Activated CD8-positive, alpha-beta memory T cell treated with anti-CD3 and anti-CD28 coated beads for 4 hours (primary cell): ENCODE measurements around the gene OTOF.
"Not testable (repeated sequence)": the region's sequence is repeated elsewhere in the genome, so short reads cannot be mapped to it uniquely, and the experiment has no call there.

Experiments
- DNase-seq, 2 donors: peaks; one replicate each; pipeline ENCODE4 v3.0.0-alpha.2; 2020; ENCODE audit warnings: low read depth in 2 of 2

Gene OTOF

DNA sequence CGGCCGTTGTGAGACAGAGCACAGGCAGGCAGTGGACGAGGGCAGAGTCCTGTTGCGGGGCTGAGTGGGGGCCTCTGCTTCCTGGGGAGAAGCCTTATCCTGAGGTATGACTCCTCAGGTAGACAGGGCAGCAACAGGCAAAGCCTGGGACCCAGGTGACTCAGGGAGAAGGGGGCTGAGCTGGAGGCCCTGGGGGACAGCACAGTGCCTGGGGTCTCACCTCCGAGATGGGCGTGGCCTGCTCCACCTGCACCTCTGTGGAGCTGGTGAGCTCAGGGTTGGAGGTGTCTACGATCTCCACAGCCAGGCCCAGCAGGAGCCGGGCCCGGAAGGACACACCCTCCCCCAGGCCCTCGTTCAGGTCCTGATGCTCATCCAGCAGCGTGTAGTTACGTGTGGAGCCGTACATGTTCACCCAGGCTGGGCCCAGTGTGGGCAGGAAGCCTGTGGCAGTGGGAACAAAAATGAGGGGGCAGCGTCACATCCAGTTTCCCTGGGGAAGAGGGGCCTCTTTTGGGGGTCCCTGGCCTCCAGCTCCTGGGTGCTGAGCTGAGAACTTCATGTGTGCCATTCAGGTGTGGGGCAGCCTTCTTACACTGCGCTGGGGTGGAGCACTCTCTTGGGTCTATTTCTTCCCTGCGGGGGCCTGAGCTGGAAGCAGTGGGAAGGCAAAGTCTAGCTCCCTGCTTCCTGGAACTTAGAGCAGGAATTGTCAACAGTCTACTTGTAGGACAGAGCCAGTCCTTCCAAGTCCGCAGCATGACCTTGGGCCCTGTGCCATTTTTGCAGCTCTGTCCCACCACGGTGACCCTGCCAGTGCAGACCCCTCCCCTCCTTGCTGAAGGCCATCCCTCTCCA lies 2.9 kb upstream of the OTOF start:
- DNase-seq = no peak

DNA sequence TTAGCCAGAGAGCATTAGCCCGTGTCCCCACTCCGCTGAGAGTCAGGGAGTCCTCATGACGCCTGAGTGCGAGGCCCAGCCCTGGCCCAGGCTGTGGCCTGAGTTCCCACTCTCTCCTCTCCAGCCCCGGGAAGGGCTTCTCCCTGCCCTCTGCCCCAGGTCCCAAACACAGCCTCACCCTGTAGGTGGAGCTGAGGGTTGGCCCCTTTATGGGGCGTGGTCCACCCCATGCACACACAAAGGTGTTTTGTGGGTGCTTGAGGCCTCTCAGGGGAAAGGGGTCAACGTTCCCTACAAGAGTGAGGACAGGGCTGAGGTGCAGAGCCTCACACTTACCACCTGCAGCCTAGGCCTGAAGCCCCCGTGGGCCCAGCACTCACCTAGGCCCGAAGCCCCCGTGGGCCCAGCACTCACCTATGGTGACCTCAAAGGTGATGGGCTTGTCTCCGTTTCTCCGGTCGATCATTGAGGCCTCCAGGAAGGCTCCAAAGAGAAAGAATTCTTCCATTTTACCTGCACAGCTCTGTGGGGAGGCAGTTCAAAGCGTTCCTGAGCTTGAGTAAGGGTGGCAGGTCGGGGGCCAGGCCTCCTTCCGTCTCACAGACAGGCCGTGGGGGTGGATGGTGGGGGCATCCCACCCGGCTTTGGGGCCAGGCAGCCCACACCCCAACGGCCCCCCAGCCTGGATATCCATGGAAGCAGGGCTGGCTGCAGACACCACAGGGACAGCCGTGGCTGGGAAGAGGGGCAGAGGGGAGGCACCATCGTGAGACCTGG lies 2.1 kb upstream of the OTOF start:
- DNase-seq = no peak

DNA sequence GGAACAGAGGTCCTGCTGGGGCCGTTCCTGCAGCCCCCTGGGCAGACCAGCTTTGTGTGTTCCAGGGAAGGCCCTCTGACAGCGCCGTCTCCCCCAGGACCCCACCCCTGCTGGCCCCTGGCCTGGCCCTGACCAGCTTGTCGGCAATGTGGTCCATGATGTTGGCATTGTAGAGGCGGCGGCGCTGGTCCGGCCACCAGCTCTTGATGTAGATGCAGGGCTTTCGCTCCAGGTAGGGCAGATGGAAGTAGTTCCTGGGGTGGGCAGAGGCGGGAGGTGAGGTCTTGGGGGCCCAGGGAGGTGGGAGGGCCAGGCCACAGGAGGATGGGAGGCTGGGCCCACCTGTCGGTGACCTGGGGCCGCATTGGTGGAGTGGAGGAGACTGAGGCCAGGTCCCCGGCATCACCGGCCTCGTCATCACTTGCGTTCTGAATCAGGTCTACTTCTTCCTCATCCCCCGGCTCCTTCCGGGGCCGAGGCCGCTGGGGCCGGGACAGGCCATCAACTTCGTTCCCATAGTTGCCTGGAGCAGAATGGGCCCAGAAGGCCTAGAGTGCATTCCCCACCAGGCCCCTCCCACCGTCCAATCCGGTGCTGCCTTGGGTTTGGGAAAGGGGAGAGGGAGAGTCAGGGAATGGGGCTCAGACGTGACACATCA lies 1.3 kb upstream of the OTOF start:
- no peak for DNase-seq

DNA sequence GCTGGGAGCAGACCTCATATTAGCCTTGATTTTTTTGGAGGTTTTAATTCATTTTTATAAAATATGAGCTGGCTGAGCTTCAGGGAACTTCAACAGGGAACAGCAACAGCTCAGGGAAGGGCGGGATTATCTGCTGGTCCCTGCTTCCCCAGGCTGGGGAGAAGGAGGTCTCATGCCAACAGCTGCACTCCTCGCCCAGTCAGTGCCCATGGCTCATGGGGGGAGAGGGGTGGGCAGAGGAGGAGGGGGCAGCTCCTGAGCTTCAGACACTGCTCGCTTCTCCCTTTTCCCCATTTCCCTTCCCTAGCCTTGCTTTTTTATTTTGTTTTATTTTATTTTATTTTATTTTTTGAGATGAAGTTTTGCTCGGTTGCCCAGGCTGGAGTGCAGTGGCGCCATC lies 442 bp upstream of the OTOF start:
- no peak for DNase-seq

DNA sequence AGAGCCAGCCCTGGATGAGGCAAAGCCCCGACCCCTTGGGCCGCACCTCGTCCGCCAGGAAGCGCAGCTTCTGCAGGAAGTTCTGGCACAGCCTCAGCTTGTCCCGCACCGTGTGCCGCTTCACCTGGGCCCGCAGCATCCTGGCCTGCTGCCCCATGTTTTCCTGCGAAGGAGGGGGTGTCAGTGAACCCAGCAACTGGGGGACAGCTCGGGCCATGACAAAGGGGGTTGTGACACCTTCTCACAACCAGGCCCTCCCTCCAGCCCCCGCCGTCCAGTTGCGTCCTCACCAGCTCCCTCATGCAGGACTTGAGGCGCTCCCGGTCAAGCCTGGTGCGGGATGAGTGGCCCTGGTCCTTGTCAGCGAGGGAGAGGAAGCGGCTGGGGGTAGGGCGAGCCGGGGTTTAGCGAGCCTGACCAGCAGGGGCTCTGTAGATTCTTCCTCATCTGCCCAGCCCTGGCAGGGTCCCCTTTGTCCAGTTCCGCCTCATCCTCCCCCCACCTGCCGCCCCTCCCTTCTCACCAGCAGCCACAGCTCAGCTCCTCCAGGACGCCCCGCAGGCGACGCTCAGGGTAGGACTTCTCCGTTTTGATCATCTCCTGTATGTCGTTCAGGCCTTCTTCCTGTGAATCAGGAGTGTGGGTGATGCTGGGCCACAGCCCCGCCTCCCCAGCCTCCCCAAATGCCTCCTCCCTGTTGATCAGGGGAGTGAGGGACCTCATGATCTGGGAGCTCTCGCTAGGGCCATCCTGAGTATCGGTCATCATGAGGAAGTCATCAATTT lies 606 bp downstream of the OTOF start:
- DNase-seq = no peak

DNA sequence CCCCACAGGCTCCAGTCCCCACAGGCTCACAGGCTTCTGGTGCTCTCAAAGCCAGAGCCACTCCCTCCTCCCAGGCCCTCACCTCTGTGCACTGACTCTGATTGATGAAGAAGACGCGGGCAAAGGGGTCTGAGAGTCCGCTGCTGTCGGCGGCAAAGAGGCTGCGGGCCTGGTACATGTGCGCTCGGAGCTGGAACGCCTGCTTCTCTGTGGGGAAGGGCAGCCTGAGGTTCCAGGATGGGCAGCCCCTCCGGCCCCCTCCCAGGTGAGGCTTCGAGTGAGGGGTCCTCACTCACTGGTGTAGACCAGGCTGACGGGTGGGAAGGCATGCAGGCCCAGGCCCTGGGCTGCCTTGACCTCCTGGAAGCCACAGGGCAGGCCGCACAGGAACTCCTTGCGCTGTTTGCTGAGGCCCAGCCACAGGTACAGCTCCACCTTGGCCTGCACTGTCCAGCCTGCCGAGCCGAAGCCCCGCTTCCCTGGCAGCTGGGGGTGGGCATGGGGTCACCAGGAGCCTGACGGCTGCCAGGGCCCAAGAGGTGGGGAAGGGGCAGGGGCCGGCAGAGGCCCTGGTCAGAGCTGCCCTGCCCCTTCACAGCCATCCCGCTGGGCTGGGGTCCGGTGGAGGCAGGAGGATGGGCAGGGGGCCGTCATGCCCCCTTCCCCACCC lies 2.0 kb downstream of the OTOF start:
- no peak for DNase-seq

DNA sequence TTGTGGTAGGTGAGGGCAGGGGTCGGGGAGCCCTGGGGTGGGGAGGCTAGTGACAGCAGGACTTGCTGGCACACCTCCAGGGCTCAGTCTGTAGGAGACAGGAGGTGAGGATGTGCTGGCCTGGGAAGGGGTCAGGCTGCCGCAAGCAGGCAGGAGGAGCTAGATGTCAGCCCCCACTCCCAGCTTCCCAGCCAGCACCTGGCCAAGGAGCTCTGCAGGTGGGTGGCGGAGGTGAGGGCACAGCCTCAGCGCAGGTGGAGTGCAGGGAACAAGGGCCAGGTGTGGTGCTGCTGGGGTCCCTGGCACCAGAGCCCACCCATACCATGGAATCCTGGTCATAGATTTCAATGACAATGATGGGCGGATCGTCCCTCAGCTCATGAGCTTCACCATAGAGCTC lies 2.9 kb downstream of the OTOF start:
- no peak for DNase-seq

DNA sequence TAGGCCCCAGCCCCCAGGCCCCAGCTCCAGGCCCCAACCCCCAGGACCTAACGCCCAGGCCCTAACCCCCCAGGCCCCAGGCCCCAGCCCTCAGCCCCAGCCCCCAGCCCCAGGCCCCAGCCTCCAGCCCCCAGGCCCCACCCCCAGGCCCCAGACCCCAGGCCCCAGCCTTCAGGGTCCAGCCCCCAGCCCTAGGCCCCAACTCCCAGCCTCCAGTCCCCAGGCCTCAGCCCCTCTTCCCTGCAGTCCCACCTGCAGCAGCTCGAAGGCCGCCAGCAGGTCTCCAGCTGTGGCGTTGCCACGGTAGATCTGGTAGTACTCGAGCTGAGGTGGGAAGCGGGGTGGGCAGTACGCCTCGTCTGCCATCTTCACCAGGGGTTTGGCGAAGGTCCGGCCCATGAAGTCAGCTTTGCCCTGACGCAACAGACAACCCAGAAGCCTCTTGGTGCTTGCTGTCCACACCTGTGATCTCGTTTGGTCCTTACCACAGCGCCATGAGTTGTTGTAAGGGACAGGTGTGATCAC lies 3.6 kb downstream of the OTOF start:
- DNase-seq = no peak

DNA sequence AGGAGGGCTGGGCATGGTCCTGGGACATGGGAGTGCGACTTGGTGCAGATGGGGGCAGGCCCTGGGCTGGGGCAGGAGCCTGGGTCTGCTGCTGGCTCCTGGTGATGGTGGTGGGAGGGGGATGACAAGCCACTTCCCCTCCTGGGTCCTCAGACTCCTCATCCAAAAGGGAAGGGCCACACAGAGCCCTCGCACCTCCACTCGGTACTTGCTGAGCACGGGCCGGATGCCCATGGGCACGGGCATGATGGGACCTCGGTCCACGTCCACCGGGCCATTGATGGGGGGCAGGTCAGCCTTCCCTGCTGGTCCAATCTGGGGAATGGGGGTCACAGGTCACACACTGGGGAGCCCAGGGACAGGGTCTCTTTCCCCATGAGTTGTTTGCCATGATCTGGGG lies 4.1 kb downstream of the OTOF start:
- no peak for DNase-seq

DNA sequence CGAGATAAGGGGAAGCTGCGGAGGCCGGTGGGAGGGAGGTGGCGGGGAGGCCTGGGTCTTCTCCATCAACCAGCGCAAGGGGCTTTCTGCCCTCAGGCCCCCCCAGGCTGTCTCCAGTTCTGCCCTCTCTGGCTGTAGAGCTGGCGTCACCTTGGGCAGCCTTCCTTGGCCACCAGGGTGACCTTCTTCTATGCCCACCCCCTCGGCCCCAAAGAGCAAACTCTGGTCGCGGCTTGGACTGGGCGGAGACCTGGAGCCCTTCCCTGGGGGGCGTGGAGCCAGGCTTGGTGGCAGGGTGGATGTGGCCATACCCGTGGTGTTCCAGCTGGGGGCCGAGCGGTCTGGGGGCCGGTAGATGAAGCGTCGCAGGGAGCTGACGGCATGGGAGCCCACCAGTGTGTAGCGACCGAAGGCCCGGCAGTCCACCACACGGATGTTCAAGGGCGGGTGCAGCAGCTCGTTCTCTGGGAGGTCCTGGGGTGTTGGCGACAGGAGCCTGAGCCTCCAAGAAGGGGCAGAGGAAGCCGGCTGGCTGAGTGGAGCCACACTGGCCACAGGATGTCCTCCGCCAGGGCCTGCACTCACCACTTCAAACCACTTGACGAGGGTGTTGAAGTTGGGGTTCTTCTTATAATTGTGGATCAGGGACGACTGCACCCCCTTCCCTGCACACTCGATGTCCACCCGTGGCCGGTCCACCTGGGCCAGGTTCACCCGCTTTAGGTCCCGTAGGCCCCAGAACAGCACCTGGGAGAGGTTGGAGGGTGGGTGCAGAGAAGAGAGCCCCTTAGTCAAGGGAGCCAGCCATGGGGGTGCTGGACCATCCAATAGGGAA lies 4.9 kb downstream of the OTOF start:
- DNase-seq = no peak

DNA sequence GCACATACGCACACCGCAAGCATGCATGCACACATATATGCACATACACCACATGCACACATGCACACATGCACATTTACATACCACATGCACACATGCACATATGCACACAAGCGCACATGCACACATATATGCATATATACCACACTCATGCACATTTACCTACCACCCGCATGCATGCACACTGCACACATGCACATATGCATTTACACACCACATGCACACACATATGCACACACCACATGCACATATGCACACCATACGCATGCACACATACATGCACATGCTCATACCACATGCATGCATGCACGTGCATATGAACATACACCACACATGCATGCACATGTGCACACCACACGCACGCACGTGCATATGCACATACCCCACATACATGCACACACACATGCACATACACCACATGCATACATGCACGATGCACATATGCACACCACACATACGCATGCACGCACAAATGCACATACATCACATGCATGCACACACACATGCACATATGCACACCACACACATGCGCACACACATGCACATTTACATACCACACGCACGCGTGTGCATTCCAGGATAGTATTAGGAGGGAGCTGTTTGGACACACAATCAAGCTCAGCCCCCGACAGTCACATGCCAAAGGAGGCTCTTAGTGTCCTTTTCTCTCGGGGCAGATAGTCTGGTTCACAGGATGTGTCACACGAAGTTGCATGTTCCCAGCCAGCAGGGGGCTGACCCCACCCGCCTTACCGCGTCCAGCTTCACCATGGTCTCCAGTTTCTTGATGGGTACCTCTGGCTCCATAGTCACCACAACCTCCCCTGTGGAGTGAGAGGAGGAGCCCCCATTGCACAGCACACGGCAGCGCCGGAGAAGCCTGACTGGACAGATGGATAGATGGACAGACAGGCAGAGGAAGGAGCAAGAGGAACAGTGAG lies 5.9 kb downstream of the OTOF start:
- DNase-seq = no peak

DNA sequence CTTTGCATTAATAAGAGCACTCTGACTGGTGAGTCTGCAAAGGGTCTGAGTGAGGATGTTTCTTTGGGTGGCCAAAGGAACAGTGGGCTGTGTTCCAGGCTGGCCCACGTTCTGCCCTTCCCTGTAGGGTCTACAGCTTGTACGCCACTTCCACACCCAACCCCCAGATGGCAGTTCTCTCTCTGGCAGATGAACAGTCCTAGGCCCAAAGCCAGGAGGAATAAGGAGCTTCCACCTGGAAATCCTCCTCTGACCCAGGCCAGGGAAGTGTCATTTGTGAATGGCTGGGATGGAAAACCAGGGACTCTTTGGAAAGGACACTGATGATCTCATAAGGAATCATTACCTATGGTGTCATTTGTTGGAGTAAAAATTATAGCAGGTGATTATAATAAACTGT lies 6.6 kb downstream of the OTOF start:
- no peak for DNase-seq

DNA sequence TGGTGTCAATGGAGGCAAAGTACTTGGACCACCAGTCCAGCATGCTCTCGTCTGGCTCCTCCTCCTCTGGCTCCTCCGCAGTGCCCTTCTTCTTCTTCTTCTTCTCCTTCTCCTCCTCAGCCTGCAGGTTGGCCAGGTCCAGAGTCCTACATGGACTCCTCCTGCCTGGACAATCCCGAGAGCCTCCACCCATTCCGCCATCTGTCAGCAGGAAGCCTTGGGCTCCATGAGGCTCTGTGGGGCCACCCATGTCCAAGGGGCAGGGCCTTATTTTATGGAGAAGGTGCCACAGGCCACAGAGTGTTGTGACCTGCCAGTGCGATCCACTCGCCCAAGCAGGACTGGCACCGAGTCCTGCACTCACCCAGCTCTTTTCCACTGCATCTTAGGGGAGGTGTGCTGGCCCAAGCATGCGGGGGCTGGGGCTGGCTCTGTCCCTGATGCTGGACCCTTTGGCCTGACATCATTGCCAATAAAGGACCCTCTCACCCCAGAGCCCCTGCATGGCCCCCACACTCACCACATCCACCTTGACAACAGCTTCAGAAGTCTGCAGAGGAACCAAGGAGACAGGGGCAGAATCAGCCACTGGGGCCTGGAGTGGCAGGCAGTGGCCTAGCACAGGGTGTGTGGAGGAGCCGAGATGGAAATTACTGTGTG lies 7.2 kb downstream of the OTOF start:
- DNase-seq = no peak

DNA sequence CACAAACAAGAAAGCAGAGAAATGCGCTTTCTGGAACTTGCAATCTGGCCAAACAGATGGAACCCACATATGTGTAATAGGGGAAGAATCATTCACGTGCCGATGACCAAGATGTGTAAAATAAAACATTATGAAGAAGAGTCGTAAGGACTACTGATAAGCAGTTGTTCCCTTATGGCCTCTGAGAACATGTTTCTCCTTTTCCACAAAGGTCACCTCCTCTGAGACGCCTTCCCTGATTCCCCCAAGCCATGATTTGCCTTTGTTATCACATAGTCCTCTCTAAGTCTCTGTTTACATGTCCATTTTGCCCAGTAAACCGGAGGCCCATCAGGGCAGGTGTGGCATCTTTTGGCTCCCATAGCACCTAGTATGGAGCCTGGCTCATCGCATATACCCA lies 8.0 kb downstream of the OTOF start:
- no peak for DNase-seq

DNA sequence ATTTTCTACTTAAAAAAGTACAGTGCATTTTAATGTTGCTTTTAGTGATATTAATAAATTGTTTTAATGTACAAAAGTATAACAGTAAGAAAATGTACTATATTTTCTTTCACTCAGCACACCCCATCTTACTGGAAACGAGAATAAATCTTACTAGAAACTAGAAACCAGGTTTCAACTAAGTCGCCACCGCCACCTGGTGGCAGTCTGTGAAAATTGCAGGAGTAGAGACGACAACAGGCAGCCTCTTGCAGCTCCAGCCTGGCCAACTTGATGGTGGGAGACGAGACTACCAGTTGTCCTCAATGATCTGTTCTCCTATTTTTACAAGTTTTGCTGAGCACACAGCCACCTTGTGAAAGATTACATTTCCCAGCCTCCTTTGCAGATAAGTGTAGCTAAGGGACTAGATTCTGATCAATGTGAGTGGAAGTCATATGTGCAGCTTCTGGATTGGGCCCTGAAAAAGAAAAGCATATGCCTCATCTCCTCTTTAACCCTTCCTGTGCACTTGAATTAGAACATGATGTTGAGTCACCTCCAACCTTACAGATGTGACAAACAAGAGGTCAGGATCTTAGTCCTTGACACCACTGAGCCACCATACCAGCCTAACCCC lies 8.7 kb downstream of the OTOF start:
- DNase-seq = peak; percentile 17 to 22

DNA sequence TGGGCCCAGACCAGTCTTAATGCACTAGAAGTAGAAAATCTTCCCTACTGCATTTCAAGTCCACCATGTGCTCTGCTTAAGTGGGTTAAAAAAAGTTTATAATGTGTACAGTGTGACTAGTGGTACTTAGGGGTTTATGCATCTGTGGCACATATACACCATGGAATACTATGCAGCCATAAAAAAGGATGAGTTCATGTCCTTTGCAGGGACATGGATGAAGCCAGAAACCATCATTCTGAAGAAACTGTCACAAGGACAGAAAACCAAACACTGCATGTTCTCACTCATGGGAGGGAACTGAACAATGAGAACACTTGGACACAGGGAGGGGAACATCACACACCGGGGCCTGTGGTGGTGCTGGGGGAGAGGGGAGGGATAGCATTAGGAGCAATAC lies 9.4 kb downstream of the OTOF start:
- DNase-seq = not testable (repeated sequence)

DNA sequence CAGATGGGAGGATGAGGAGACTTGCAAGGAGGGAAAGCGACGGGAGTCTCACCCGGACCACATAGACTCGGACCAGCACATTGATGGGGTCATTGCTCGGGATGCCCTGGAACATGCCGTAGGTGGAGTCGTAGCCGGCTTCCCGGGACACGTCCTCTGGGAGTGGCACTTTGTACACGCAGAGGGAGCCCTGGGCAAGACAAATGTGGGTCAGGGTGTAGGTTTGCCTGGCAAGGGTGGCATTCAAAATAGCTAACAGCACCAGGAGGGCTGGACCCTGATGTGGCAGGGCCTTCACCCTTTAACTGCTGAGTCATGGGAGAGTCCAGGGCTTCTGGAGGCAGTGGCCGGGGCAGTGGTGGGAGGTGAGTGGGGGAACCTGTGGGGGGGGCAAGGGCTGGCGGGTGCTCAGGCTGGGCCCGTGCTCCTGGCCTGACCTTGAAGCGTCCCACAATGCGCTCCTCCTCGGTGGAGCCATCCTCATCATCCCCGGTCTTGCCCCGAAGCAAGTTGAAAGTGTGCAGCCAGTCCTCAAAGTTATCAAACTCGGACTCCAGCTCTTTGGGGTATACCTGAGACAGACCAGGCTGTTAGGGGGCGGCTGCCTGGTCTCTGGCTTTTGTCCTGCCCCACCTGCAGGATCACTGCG lies 11.1 kb downstream of the OTOF start:
- no peak for DNase-seq
